Uterus (tissue), 4 donors: ENCODE measurements around the gene FUT3. TPM values are rescaled to one million over a fixed set of nuclear protein-coding genes. Genes with fewer than 3 reads are reported as not detected.

Source experiments
- DNase-seq, 2 donors: peaks; one replicate each; pipeline ENCODE4 v3.0.0-alpha.2; 2019 to 2020
- H3K27ac ChIP-seq, 2 donors: fragments of 200-600 bp; sonication (generic); 1 replicate in 1 of 2; 2 replicates in 1 of 2; pipeline ENCODE4 v1.5.1; 2016 to 2018
- H3K27me3 ChIP-seq, 2 donors: fragments of 200-600 bp; sonication (generic); one replicate each; pipeline ENCODE4 v1.5.1; 2018 to 2019; ENCODE audit warnings: control low read depth in 1 of 2
- H3K36me3 ChIP-seq, 2 donors: fragments of 200-600 bp; sonication (generic); one replicate each; pipeline ENCODE4 v1.5.1; 2019; ENCODE audit warnings: control low read depth in 1 of 2
- H3K4me1 ChIP-seq, 2 donors: fragments of 200-600 bp; sonication (generic); one replicate each; pipeline ENCODE4 v1.5.1; 2018 to 2019; ENCODE audit warnings: control low read depth in 1 of 2
- H3K4me3 ChIP-seq, 2 donors: fragments of 200-600 bp; sonication (generic); 1 replicate in 1 of 2; 2 replicates in 1 of 2; pipeline ENCODE4 v1.5.1; 2018 to 2019; ENCODE audit warnings: mild to moderate bottlenecking in 1 of 2
- H3K9me3 ChIP-seq, 2 donors: fragments of 200-600 bp; sonication (generic); one replicate each; pipeline ENCODE4 v1.5.1; 2019; ENCODE audit warnings: control low read depth in 1 of 2
- POLR2A ChIP-seq, 2 donors: fragments of 450-650 bp; IDR thresholded peaks; one replicate each; pipeline ENCODE4 v1.6.1; 2016; ENCODE audit warnings: antibody characterized with exemption in 2 of 2, mild to moderate bottlenecking in 1 of 2, moderate library complexity in 1 of 2
- intact Hi-C: fragments of 100-400 bp; cut with DNase I; formaldehyde crosslinking; loops from one replicate; pipeline ENCODE4 v1.15.1; 2023; ENCODE audit warnings: low total_unique reads
- total RNA-seq, 4 donors: library from RNA; depleted of rRNA in 3 of 4; stranded (reverse); fragments of >200 nt in 3 of 4; gene quantifications; one replicate each; pipeline versions ENCODE4 v1.1.0 to v1.2.4, GENCODE V29; 2014 to 2023
- TF ChIP-seq, protein P1 (sequence below), 4 experiments: fragments of 200-600 bp in 2 of 4; fragments of 450-650 bp in 2 of 4; sonication (generic) in 2 of 4; IDR thresholded peaks; one replicate each; pipeline ENCODE4 v1.5.1; 2016 to 2019; ENCODE audit warnings: antibody characterized with exemption in 4 of 4, mild to moderate bottlenecking in 2 of 4, moderate library complexity in 1 of 4
- donor health status: DM: yes; HTN: yes; CAD: no.

Gene FUT3
- total RNA-seq, 4 donors from 2014 or later, result 0.29 TPM; not detected in 3

DNA sequence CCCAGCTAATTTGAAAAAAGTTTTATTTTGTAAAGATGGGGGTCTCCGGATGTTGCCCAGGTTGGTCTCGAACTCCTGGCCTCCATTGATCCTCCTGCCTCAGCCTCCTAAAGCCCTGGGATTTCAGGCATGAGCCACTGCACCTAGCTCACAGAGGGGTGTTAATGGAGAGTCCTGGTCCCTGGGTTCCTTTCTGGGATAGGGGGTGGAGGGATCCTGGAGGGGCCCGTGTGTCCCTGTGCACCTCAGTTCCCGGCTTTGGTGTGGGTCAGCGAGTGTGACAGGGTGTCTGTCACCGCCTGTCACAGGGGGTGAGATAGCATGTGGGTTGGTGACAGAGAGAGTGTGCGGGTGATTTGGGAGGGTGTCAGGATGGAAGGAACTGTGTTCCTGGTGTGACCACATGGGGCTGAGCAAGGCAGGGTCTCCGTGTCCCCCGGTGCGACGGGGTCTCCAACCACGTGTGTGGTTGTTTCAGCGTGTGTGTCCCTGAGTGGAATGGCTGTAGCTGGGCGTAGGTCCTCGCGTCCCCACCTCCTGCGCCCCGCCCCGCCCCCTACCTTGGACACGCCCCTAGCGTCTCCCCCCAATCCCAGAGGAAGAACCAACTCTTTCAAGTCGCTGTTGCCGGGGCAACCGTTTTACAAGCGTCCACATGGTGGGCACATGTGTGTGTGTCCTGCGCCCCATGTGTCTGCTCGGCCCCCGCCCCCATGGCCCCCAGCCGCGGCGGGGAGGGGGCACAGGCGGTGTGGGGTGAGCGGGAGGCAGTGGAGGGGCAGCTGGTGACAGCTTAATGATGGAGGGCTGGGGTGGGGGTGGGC is 49.2 kb downstream of the FUT3 start:
- TF ChIP-seq POLR2A (IDR thresholded peaks at IDR 0.05), result no peak
- TF ChIP-seq, protein P1, sequence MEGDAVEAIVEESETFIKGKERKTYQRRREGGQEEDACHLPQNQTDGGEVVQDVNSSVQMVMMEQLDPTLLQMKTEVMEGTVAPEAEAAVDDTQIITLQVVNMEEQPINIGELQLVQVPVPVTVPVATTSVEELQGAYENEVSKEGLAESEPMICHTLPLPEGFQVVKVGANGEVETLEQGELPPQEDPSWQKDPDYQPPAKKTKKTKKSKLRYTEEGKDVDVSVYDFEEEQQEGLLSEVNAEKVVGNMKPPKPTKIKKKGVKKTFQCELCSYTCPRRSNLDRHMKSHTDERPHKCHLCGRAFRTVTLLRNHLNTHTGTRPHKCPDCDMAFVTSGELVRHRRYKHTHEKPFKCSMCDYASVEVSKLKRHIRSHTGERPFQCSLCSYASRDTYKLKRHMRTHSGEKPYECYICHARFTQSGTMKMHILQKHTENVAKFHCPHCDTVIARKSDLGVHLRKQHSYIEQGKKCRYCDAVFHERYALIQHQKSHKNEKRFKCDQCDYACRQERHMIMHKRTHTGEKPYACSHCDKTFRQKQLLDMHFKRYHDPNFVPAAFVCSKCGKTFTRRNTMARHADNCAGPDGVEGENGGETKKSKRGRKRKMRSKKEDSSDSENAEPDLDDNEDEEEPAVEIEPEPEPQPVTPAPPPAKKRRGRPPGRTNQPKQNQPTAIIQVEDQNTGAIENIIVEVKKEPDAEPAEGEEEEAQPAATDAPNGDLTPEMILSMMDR (IDR thresholded peaks at IDR 0.05), result no peak
- H3K27me3 ChIP-seq, result peaks cover 11 to 26% of the 10 kb centered on the region in 2 donors
- intact Hi-C loops, result no loop called here
- no peak for DNase-seq
- no peaks in the 10 kb centered on the region for H3K4me1 ChIP-seq
- H3K36me3 ChIP-seq, result no peaks in the 10 kb centered on the region
- H3K9me3 ChIP-seq, result no peaks in the 10 kb centered on the region
- H3K27ac ChIP-seq, result no peak overlapping the region
- H3K4me3 ChIP-seq, result no peak overlapping the region

GRCh38 chr19:5800361-5801270 is 50.6 kb downstream of the FUT3 start:
- Histone ChIP-seq H3K4me3 (no peak overlapping the region), H3K27ac (no peak overlapping the region), H3K27me3 (peaks cover 8 to 26% of the 10 kb centered on the region in 2 donors), H3K9me3 (no peaks in the 10 kb centered on the region), H3K36me3 (no peaks in the 10 kb centered on the region), H3K4me1 (no peaks in the 10 kb centered on the region)
- no peak for TF ChIP-seq POLR2A (IDR thresholded peaks at IDR 0.05)
- TF ChIP-seq, protein P1 (IDR thresholded peaks at IDR 0.05), result no peak
- no peak for DNase-seq
- intact Hi-C loops, result no loop called here

GRCh38 chr19:5799247-5800241 is 51.7 kb downstream of the FUT3 start:
- TF ChIP-seq, protein P1 (IDR thresholded peaks at IDR 0.05), result no peak
- TF ChIP-seq POLR2A (IDR thresholded peaks at IDR 0.05), result no peak
- Histone ChIP-seq H3K27me3 (peaks cover 5 to 24% of the 10 kb centered on the region in 2 donors), H3K27ac (no peak overlapping the region), H3K36me3 (no peaks in the 10 kb centered on the region), H3K9me3 (no peaks in the 10 kb centered on the region), H3K4me3 (no peak overlapping the region), H3K4me1 (no peaks in the 10 kb centered on the region)
- DNase-seq, result no peak
- intact Hi-C loops, result no loop called here

GRCh38 chr19:5798244-5798643 is 53.0 kb downstream of the FUT3 start:
- no peaks in the 10 kb centered on the region for H3K4me1 ChIP-seq
- H3K27ac ChIP-seq, result no peak overlapping the region
- intact Hi-C loops, result no loop called here
- peaks cover 5 to 14% of the 10 kb centered on the region in 2 donors for H3K27me3 ChIP-seq
- TF ChIP-seq POLR2A (IDR thresholded peaks at IDR 0.05), result no peak
- TF ChIP-seq, protein P1 (IDR thresholded peaks at IDR 0.05), result no peak
- no peaks in the 10 kb centered on the region for H3K9me3 ChIP-seq
- H3K36me3 ChIP-seq, result no peaks in the 10 kb centered on the region
- no peak overlapping the region for H3K4me3 ChIP-seq
- no peak for DNase-seq
